Prostate gland (tissue), 2 donors: ENCODE data around the gene HRH2. TPM values are rescaled to one million over a fixed set of nuclear protein-coding genes. Genes with fewer than 3 reads are reported as not detected.

ENCODE experiments used
- DNase-seq: peaks from one replicate; pipeline ENCODE4 v3.0.0-alpha.2; 2019; ENCODE audit warnings: low spot score
- H3K27ac ChIP-seq, 2 donors: fragments of 200-600 bp; sonication (generic); 2 replicates each; pipeline ENCODE4 v1.5.1; 2017 to 2019
- H3K27me3 ChIP-seq: fragments of 200-600 bp; sonication (generic); replicated peaks from 2 replicates; pipeline ENCODE4 v1.5.1; 2019; ENCODE audit not compliant: insufficient read depth
- H3K36me3 ChIP-seq, 2 donors: fragments of 200-600 bp; sonication (generic); 1 replicate in 1 of 2; 2 replicates in 1 of 2; pipeline versions ENCODE4 v1.5.1 to v1.8.1; 2017 to 2019
- H3K4me1 ChIP-seq: fragments of 200-600 bp; sonication (generic); replicated peaks from 2 replicates; pipeline ENCODE4 v1.5.1; 2019
- H3K4me3 ChIP-seq, 2 donors: fragments of 200-600 bp; sonication (generic); 2 replicates each; pipeline ENCODE4 v1.5.1; 2017 to 2019
- H3K9me3 ChIP-seq: fragments of 200-600 bp; sonication (generic); 2 replicates; pipeline ENCODE4 v1.5.1; 2017
- POLR2A ChIP-seq: fragments of 450-650 bp; IDR thresholded peaks from one replicate; pipeline ENCODE4 v1.6.1; 2016; ENCODE audit warnings: antibody characterized with exemption, mild to moderate bottlenecking
- POLR2AphosphoS5 ChIP-seq: sonication (generic); formaldehyde crosslinking; IDR thresholded peaks from one replicate; pipeline ENCODE4 v1.6.1; 2017; ENCODE audit warnings: antibody characterized with exemption
- WGBS: methylation state at CpG from one replicate; pipeline ENCODE4 v1.1.5; 2018; 5-methylcytosine and 5-hydroxymethylcytosine counted together
- intact Hi-C: fragments of 100-400 bp; cut with DNase I; formaldehyde crosslinking; loops from one replicate; pipeline ENCODE4 v1.14.2; 2022
- total RNA-seq, 2 donors: library from RNA; depleted of rRNA; stranded (reverse); fragments of >200 nt; gene quantifications; one replicate each; pipeline ENCODE4 v1.1.0, GENCODE V29; 2016
- TF ChIP-seq, protein P1 (sequence below), 4 experiments: fragments of 200-600 bp in 2 of 4; fragments of 450-650 bp in 2 of 4; sonication (generic) in 2 of 4; IDR thresholded peaks; 1 replicate in 3 of 4; 2 replicates in 1 of 4; pipeline ENCODE4 v1.5.1; 2016 to 2019; ENCODE audit warnings: antibody characterized with exemption in 4 of 4, mild to moderate bottlenecking in 2 of 4, moderate library complexity in 2 of 4

The HRH2 gene
- total RNA-seq, 2 donors from 2014 or later: 0.55 to 5.3 TPM

DNA sequence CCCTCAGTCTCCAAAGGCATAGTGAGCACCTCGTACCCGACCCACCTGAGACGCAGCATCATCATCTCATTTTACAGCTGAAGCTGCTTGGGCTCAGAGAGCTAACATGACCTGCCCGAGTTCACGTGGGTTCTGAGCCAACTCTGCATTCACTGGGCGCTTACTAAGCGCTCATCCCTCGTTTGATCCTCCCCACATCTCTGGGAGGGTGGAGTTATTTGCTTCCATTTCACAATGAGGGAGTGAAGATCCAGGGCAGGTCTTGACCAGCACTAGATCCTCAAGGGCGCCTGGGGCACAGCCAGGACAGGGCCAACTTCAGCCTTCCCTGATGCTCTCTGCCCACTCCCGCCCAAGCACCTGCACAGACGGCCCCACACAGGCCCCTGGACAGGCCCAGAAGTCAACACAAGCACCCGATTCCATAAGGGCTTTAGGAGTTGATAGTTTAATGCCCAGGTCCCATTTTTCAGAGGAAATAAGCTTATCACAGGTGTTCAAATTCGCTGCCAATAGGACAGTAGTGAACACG is 80.8 kb downstream of the HRH2 start:
- no peaks in the 10 kb centered on the region for H3K9me3 ChIP-seq
- intact Hi-C loops: no loop called here
- H3K4me1 ChIP-seq: no peaks in the 10 kb centered on the region
- H3K36me3 ChIP-seq: no peaks in the 10 kb centered on the region
- TF ChIP-seq POLR2A: no peak
- TF ChIP-seq, protein P1, sequence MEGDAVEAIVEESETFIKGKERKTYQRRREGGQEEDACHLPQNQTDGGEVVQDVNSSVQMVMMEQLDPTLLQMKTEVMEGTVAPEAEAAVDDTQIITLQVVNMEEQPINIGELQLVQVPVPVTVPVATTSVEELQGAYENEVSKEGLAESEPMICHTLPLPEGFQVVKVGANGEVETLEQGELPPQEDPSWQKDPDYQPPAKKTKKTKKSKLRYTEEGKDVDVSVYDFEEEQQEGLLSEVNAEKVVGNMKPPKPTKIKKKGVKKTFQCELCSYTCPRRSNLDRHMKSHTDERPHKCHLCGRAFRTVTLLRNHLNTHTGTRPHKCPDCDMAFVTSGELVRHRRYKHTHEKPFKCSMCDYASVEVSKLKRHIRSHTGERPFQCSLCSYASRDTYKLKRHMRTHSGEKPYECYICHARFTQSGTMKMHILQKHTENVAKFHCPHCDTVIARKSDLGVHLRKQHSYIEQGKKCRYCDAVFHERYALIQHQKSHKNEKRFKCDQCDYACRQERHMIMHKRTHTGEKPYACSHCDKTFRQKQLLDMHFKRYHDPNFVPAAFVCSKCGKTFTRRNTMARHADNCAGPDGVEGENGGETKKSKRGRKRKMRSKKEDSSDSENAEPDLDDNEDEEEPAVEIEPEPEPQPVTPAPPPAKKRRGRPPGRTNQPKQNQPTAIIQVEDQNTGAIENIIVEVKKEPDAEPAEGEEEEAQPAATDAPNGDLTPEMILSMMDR (IDR thresholded peaks at IDR 0.05): no peak
- no peak for TF ChIP-seq POLR2AphosphoS5
- no peaks in the 10 kb centered on the region for H3K27me3 ChIP-seq
- H3K27ac ChIP-seq: no peak overlapping the region
- H3K4me3 ChIP-seq: no peak overlapping the region
- 64% methylated on average over 14 of the region's 14 CpGs for WGBS
- DNase-seq: no peak

DNA sequence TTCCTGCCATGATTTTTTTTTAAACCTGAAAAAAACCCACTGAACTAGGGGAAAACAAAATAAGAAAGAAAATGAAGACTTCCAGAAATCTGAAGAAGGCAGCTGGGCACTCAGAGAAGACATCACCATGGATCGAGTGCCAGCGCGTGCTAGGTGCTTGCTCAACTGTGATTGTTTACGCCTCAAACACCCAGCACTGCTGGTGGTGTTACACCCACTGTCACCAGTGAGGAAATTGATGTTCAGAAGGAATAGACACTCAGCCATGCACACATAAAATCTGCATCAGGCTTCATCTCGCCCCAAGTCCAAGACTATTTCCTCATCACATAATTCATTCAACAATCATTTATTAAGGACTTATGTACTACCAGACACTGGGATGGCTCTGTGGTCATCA is 82.1 kb downstream of the HRH2 start:
- intact Hi-C loops: no loop called here
- Histone ChIP-seq H3K4me3 (no peak overlapping the region), H3K9me3 (no peaks in the 10 kb centered on the region), H3K4me1 (no peaks in the 10 kb centered on the region), H3K27ac (no peak overlapping the region), H3K36me3 (no peaks in the 10 kb centered on the region), H3K27me3 (no peaks in the 10 kb centered on the region)
- WGBS: 87% methylated on average over 5 of the region's 5 CpGs
- DNase-seq: no peak
- TF ChIP-seq POLR2AphosphoS5: no peak
- no peak for TF ChIP-seq POLR2A
- TF ChIP-seq, protein P1 (IDR thresholded peaks at IDR 0.05): no peak

DNA sequence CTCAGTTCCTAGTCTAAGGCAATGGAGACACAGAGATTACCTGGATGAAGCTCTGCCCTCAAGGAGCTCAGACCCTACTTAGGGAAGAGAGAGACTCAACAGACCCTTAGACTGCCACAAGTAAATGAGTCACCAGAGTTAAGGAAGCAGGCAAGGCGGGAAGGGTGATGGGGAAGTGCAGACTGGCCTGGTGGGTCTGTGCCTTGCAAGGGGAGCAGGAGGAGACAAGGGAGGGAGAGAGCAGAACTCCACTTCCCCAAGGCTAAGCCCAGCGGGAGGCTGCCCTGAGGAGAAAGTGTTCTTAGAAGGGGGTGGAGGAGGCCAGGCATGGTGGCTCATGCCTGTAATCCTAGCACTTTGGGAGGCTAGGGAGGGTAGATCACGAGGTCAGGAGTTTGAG is 83.7 kb downstream of the HRH2 start:
- no peak overlapping the region for H3K27ac ChIP-seq
- no peaks in the 10 kb centered on the region for H3K9me3 ChIP-seq
- no peak for DNase-seq
- intact Hi-C loops: no loop called here
- no peak overlapping the region for H3K4me3 ChIP-seq
- H3K4me1 ChIP-seq: no peaks in the 10 kb centered on the region
- no peaks in the 10 kb centered on the region for H3K27me3 ChIP-seq
- H3K36me3 ChIP-seq: no peaks in the 10 kb centered on the region
- 49% methylated on average over 3 of the region's 3 CpGs for WGBS
- TF ChIP-seq POLR2A (no peak), POLR2AphosphoS5 (no peak)
- TF ChIP-seq, protein P1 (IDR thresholded peaks at IDR 0.05): no peak

DNA sequence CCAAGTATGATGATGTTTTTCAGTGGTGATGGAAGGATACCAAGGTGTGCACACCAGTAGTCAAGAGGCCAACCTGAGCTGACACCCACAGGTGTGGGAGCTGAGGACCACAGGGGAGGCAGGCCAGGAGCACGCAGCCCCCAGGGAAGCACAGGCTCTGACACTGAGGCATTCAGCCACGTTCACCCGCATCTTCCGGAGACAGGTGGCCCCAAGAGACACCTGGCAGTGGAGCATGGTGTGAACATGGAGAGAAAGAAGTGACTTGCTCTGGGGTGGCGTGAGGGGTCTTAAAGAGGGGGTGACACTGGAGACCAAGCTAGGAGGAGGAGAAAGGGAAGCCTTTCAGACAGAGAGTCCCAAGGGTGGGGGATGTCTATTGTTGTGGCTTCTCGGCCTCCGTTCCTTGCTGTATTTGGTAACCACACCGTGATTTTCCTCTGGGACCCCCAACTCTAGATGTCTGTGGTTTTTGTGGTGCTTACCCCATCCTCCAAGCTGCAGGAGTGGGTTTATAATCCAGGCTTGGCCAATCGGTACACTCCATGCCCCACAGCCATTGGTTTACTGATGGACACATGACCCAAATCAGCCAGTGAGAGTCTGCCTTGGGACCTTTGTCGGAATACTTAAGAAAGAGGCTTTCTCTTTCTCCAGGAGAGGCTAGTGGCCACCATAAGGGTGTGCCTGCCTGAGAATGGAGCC is 84.6 kb downstream of the HRH2 start:
- no peak for DNase-seq
- no peaks in the 10 kb centered on the region for H3K27me3 ChIP-seq
- H3K36me3 ChIP-seq: no peaks in the 10 kb centered on the region
- no peak overlapping the region for H3K27ac ChIP-seq
- WGBS: 81% methylated on average over 10 of the region's 10 CpGs
- H3K4me3 ChIP-seq: no peak overlapping the region
- intact Hi-C loops: no loop called here
- no peaks in the 10 kb centered on the region for H3K9me3 ChIP-seq
- no peaks in the 10 kb centered on the region for H3K4me1 ChIP-seq
- no peak for TF ChIP-seq POLR2A
- TF ChIP-seq, protein P1 (IDR thresholded peaks at IDR 0.05): no peak
- no peak for TF ChIP-seq POLR2AphosphoS5

DNA sequence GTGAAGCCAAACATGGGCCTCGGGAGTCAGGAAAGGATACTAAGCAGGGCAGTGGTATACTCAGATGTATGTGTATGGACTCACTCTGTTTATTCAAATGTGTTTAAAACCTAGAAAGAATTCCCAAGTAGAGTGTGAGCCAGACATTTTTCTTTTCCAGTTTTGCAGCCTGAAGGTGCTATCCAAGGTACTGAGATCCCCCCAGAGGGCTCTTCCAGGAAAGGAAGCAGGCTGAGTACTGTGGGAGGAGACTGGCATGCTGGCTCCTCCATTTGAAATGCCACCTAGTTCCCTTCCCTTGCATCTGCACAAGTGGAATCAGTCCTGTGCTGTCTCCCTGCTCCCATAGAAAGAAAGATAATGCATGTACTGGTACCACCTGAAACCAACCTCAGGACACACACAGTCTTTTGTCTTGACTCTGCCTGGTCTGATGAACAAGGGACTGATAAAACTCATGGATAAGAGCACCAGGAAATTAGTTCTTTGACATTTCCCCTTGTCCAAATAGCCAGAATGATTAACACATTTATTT is 85.9 kb downstream of the HRH2 start:
- Histone ChIP-seq H3K4me3 (no peak overlapping the region), H3K36me3 (no peaks in the 10 kb centered on the region), H3K27ac (no peak overlapping the region), H3K27me3 (no peaks in the 10 kb centered on the region), H3K9me3 (no peaks in the 10 kb centered on the region), H3K4me1 (no peaks in the 10 kb centered on the region)
- 59% methylated on average over 1 of the region's 1 CpG for WGBS
- DNase-seq: no peak
- no peak for TF ChIP-seq POLR2AphosphoS5
- intact Hi-C loops: no loop called here
